AG10803 (cell line): Measurements from ENCODE around the gene CDH4.

Source experiments
- DNase-seq: peaks from one replicate; pipeline ENCODE4 v3.0.0; 2010; ENCODE audit warnings: low read depth
- H3K4me3 ChIP-seq: 2 replicates; pipeline ENCODE4 v1.5.1; 2011; ENCODE audit warnings: mild to moderate bottlenecking, low read length, control low read depth
- TF ChIP-seq, protein P1 (sequence below): conservative IDR thresholded peaks from 2 replicates; pipeline ENCODE4 v1.5.1; 2011; ENCODE audit warnings: mild to moderate bottlenecking, low read length, control low read depth, inconsistent platforms

CDH4 gene

GRCh38 chr20:61963885-61964674 is 712.0 kb downstream of the CDH4 start:
- TF ChIP-seq, protein P1, sequence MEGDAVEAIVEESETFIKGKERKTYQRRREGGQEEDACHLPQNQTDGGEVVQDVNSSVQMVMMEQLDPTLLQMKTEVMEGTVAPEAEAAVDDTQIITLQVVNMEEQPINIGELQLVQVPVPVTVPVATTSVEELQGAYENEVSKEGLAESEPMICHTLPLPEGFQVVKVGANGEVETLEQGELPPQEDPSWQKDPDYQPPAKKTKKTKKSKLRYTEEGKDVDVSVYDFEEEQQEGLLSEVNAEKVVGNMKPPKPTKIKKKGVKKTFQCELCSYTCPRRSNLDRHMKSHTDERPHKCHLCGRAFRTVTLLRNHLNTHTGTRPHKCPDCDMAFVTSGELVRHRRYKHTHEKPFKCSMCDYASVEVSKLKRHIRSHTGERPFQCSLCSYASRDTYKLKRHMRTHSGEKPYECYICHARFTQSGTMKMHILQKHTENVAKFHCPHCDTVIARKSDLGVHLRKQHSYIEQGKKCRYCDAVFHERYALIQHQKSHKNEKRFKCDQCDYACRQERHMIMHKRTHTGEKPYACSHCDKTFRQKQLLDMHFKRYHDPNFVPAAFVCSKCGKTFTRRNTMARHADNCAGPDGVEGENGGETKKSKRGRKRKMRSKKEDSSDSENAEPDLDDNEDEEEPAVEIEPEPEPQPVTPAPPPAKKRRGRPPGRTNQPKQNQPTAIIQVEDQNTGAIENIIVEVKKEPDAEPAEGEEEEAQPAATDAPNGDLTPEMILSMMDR: no peak
- no peak overlapping the region for H3K4me3 ChIP-seq
- DNase-seq: no peak

DNA sequence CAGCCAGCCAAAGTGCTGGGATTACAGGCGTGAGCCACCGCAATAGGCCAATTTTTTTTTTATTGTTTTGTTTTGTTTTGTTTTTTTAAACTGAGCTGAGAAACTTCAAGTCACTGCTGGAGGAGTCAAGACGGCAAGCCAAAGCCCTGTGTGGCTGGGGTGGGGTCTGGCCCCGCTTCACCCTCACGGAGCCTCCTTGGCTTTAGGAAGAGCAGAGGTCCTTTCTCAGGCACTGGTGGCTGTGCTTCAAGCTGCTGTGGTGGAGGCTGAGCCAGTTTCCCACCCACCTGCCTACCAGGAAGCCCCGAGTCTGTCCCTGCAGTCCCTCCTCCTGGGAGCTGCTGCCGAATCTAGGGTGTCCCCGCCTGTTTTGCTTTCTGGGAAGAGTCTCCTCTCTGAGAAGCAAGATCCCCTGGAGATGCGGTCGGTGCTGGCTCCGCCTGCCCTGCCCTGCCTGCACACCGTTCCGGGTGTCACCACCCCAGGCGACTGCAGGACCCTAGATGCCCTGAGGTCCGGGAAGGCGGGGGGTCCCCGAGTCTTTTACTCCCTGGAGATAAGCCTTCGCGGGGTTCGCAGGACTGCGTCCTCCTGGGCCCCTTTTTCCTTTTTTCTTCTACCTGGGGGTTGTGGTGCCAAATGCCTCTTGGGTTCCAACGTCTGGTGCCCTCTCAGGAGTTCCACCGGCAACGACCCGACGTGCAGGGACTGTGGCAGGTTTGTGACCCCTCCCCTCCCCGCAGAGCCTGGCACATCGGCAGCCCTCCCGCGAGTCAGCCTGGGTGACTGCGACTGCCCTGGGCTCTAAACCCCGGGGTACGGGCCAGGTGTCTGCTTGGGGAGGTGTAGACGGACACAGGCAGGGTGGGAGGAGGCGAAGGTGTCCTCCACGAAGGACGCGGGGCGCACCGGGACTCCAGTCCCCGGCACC is 712.9 kb downstream of the CDH4 start:
- TF ChIP-seq, protein P1: no peak
- H3K4me3 ChIP-seq: no peak overlapping the region
- no peak for DNase-seq

DNA sequence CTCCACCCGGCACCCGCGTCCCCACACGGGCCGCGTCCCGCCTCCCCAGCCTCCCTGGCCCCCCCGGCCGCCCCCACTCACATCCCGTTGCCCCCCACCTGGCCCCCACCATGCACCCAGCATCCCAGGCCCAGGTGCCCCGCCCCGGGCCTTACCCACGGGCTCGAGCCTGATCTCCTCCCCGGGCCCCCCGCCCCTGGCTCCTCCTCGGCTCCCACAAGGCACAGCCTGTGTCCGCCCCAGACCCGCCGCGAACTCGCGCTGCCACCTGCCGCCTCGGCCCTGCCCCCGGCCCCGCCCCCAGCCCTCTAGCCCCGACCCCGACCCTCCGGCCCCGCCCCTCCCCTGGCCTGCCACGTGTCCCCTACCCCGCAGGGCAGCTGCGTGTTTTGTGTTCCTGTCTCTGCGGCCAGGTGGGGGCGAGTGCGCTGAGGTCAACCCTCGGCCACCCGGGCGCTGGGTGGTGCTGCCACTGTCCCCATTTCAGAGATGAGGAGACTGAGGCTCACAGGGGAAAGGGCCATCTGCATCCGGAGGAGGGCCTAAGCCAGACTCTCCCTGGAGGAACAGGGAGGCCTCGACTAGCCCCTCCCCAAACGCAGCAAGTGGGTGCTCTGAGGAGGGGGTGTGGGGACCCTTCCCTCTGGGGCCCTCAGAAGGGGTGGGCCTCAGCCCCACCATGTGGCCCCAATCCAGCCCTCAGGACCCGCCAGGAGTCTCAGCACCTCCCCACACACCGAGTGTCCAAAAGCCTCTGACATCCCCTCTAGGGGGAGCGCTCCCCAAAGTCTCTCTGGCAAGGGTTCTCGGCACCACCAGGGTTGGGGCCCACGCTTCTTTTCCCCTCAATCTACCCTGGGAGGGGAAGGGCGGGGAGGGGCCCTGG is 713.8 kb downstream of the CDH4 start:
- no peak for DNase-seq
- TF ChIP-seq, protein P1: no peak
- H3K4me3 ChIP-seq: no peak overlapping the region

DNA sequence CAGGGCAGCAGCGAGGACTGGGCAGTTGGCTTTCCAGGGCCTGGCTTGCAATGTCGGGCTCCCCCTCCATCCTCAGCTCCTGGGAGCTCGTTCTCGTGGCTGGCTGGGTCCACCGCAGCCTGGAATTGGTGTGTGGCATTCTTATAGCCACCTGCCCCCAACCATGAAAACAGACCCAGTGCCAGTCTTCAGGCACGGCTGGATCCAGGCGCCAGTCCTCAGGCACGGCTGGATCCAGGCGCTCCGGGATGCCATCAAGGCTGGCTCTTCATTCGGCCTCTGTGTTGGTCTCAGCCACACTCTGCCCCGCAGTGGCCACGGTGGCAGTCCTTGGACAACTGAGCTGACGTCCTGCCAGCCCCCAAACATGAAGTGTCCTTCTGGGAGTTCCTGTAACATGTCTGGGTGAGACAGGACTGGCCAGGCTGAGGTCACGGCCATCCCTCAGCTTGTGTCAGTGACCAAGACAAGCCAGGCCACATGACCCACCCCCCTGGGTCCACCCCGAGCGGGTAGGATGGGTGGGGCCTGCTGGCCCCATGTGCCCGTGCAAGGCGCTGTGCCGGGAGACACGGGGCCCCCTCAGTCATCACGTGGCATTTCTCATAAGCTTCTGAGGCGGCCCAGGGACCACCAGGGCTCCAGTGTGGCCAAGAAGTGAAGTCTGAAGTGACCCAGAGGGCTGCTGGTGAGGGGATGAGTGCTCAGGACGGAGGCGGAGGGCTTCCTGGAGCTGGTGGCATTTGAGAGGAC is 714.6 kb downstream of the CDH4 start:
- H3K4me3 ChIP-seq: no peak overlapping the region
- no peak for DNase-seq
- TF ChIP-seq, protein P1: no peak

DNA sequence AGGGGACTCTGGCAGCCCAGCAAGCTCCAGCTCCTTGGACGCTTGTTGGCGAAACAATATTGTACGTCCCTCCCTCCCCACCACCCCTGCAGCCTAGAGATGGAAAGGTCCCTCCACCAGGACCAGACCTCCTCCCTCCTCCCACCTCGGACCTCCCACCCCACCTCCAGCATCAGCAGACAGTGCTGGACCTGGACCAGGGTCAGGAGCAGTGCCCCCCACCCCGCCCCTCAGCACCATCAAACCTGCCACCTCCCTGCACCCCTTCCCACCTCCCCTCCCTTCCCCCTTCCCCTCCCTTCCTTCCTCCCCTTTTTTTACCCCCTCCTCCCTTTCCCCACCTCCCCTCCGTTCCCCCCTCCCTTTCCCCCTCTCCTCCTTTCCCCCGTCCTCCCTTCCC is 715.2 kb downstream of the CDH4 start:
- H3K4me3 ChIP-seq: no peak overlapping the region
- TF ChIP-seq, protein P1: no peak
- no peak for DNase-seq

- DNase-seq: no peak
- no peak overlapping the region for H3K4me3 ChIP-seq
- TF ChIP-seq, protein P1: no peak
Measured at GRCh38 chr20:61968036-61968810, 716.2 kb downstream of the CDH4 start.
